Hepatocyte (in vitro differentiated cells): Measurements from ENCODE around the gene NCAPD2. TPM values are rescaled to one million over a fixed set of nuclear protein-coding genes. Genes with fewer than 3 reads are reported as not detected.

Experiments used
- DNase-seq: peaks from one replicate; pipeline ENCODE4 v3.0.0-alpha.2; 2016; ENCODE audit warnings: low spot score
- H2AFZ ChIP-seq: fragments of 200-600 bp; sonication (generic); 2 replicates; pipeline ENCODE4 v1.6.0; 2016; ENCODE audit warnings: antibody characterized with exemption, mild to moderate bottlenecking
- H3K27ac ChIP-seq: fragments of 200-600 bp; sonication (generic); 2 replicates; pipeline ENCODE4 v1.5.1; 2016; ENCODE audit warnings: mild to moderate bottlenecking
- H3K27me3 ChIP-seq: fragments of 200-600 bp; sonication (generic); 2 replicates; pipeline ENCODE4 v1.6.1; 2016
- H3K36me3 ChIP-seq: fragments of 200-600 bp; sonication (generic); replicated peaks from 2 replicates; pipeline ENCODE4 v1.5.1; 2016; ENCODE audit warnings: low read depth; ENCODE audit not compliant: insufficient read depth
- H3K4me1 ChIP-seq: fragments of 200-600 bp; sonication (generic); 2 replicates; pipeline ENCODE4 v1.5.1; 2016; ENCODE audit warnings: mild to moderate bottlenecking, moderate library complexity; ENCODE audit not compliant: insufficient read depth
- H3K4me2 ChIP-seq: fragments of 200-600 bp; sonication (generic); 2 replicates; pipeline ENCODE4 v1.6.0; 2016
- H3K4me3 ChIP-seq: fragments of 200-600 bp; sonication (generic); 2 replicates; pipeline ENCODE4 v1.5.1; 2016; ENCODE audit warnings: mild to moderate bottlenecking
- H3K79me2 ChIP-seq: fragments of 200-600 bp; sonication (generic); 2 replicates; pipeline ENCODE4 v1.6.0; 2017; ENCODE audit warnings: mild to moderate bottlenecking
- H3K9me2 ChIP-seq: fragments of 200-600 bp; sonication (generic); replicated peaks from 2 replicates; pipeline ENCODE4 v1.6.0; 2017; ENCODE audit warnings: mild to moderate bottlenecking; ENCODE audit not compliant: insufficient read depth
- H3K9me3 ChIP-seq: fragments of 200-600 bp; sonication (generic); 2 replicates; pipeline ENCODE4 v1.5.1; 2016; ENCODE audit warnings: low read depth, mild to moderate bottlenecking
- H4K20me1 ChIP-seq: fragments of 200-600 bp; sonication (generic); 2 replicates; pipeline ENCODE4 v1.6.0; 2016; ENCODE audit warnings: mild to moderate bottlenecking; ENCODE audit not compliant: insufficient read depth, poor library complexity, severe bottlenecking
- CTCF ChIP-seq: fragments of 200-600 bp; sonication (generic); IDR thresholded peaks from 2 replicates; pipeline ENCODE4 v1.5.1; 2016; ENCODE audit warnings: antibody characterized with exemption, mild to moderate bottlenecking; ENCODE audit not compliant: poor library complexity
- EZH2 ChIP-seq: fragments of 200-600 bp; sonication (generic); IDR thresholded peaks from 2 replicates; pipeline ENCODE4 v1.6.1; 2016; ENCODE audit warnings: antibody characterized with exemption, mild to moderate bottlenecking, borderline replicate concordance
- EZH2phosphoT487 ChIP-seq: fragments of 200-600 bp; sonication (generic); IDR thresholded peaks from one replicate; pipeline ENCODE4 v1.6.1; 2018; ENCODE audit warnings: antibody characterized with exemption, mild to moderate bottlenecking, low read depth, moderate library complexity; ENCODE audit not compliant: unreplicated experiment, severe bottlenecking
- WGBS: methylation state at CpG from one replicate; pipeline ENCODE4 v1.1.6; 2016; ENCODE audit warnings: low lambda C conversion rate; ENCODE audit errors: missing lambda C conversion rate; 5-methylcytosine and 5-hydroxymethylcytosine counted together
- polyA plus RNA-seq: library from polyadenylated mRNA; unstranded; fragments of >200 nt; fragmentation: Nextera tagmentation; extraction: Ambion mirVana; gene quantifications from 2 replicates; pipeline ENCODE4 v1.2.1, GENCODE V29; 2016
- total RNA-seq: library from RNA; depleted of rRNA; stranded (reverse); fragments of >200 nt; gene quantifications from 2 replicates; pipeline ENCODE4 v1.2.3, GENCODE V29; 2014

NCAPD2 gene
- total and polyA plus RNA-seq, 2 experiments from 2014 or later = 13.7 to 26.7 TPM

- Histone ChIP-seq H3K27me3 (no peaks in the 10 kb centered on the region), H3K27ac (no peak overlapping the region), H4K20me1 (no peaks in the 10 kb centered on the region), H3K79me2 (peaks cover 13% of the 10 kb centered on the region), H3K4me2 (no peak overlapping the region), H3K9me3 (no peaks in the 10 kb centered on the region), H3K4me3 (no peak overlapping the region), H2AFZ (no peak overlapping the region), H3K4me1 (peaks cover 7% of the 10 kb centered on the region), H3K36me3 (no peaks in the 10 kb centered on the region), H3K9me2 (no peaks in the 10 kb centered on the region)
- DNase-seq = no peak
- TF ChIP-seq EZH2phosphoT487 (no peak), EZH2 (no peak), CTCF (no peak)
Observed at GRCh38 chr12:6468283-6468575, 25.7 kb upstream of the NCAPD2 start.

- H2AFZ ChIP-seq = no peak overlapping the region
- H3K36me3 ChIP-seq = no peaks in the 10 kb centered on the region
- H3K4me2 ChIP-seq = peak overlapping the region; percentile 97
- H3K27ac ChIP-seq = no peak overlapping the region
- no peaks in the 10 kb centered on the region for H3K9me3 ChIP-seq
- WGBS = 91% methylated on average over 6 of the region's 6 CpGs
- TF ChIP-seq EZH2phosphoT487 (no peak), EZH2 (no peak), CTCF (no peak)
- no peaks in the 10 kb centered on the region for H3K27me3 ChIP-seq
- no peaks in the 10 kb centered on the region for H3K9me2 ChIP-seq
- H3K79me2 ChIP-seq = peaks cover 13% of the 10 kb centered on the region
- no peak overlapping the region for H3K4me3 ChIP-seq
- DNase-seq = no peak
- H3K4me1 ChIP-seq = peaks cover 7% of the 10 kb centered on the region
- no peaks in the 10 kb centered on the region for H4K20me1 ChIP-seq
Observed at GRCh38 chr12:6469092-6469491, 24.8 kb upstream of the NCAPD2 start.

- Histone ChIP-seq H3K9me2 (no peaks in the 10 kb centered on the region), H3K79me2 (peaks cover 13% of the 10 kb centered on the region), H3K36me3 (no peaks in the 10 kb centered on the region), H3K27me3 (no peaks in the 10 kb centered on the region), H3K27ac (peak overlapping the region; percentile 87), H4K20me1 (no peaks in the 10 kb centered on the region), H3K9me3 (no peaks in the 10 kb centered on the region), H3K4me1 (peaks cover 7% of the 10 kb centered on the region), H3K4me2 (peak overlapping the region; percentile 97), H2AFZ (peak overlapping the region; percentile 69), H3K4me3 (peak overlapping the region; percentile 77)
- no peak for TF ChIP-seq CTCF
- no peak for TF ChIP-seq EZH2
- TF ChIP-seq EZH2phosphoT487 = no peak
- WGBS = 27% methylated on average over 15 of the region's 16 CpGs
- DNase-seq = no peak
Observed at GRCh38 chr12:6469609-6470374, 24.1 kb upstream of the NCAPD2 start.
